GM12891 (cell line): ENCODE results near the gene UNC79.

ENCODE experiments used
- DNase-seq: peaks from one replicate; pipeline ENCODE4 v3.0.0; 2011; ENCODE audit warnings: low spot score; ENCODE audit not compliant: insufficient read length
- FAIRE-seq: peaks from 2 replicates; lab custom pipeline; 2011; peaks lifted over from hg19 to GRCh38; lab: Jason Lieb, UNC
- PAX5 ChIP-seq: IDR thresholded peaks from 2 replicates; pipeline ENCODE4 v1.6.1; 2011; ENCODE audit warnings: low read length, moderate library complexity, mild to moderate bottlenecking; ENCODE audit not compliant: insufficient read depth, severe bottlenecking
- POLR2A ChIP-seq: IDR thresholded peaks from 2 replicates; pipeline ENCODE4 v1.6.1; 2011; ENCODE audit warnings: low read depth, low read length, control low read depth
- POLR2AphosphoS5 ChIP-seq: IDR thresholded peaks from 2 replicates; pipeline ENCODE4 v1.6.1; 2011; ENCODE audit warnings: low read depth, low read length, control low read depth
- POU2F2 ChIP-seq: IDR thresholded peaks from 2 replicates; pipeline ENCODE4 v1.6.1; 2011; ENCODE audit warnings: low read depth, mild to moderate bottlenecking, control low read depth, low read length, moderate library complexity
- SPI1 ChIP-seq: IDR thresholded peaks from 2 replicates; pipeline ENCODE4 v1.6.1; 2011; ENCODE audit warnings: low read depth, low read length, control low read depth
- TAF1 ChIP-seq: IDR thresholded peaks from 2 replicates; pipeline ENCODE4 v1.6.1; 2011; ENCODE audit warnings: low read depth, low read length, control low read depth

The UNC79 gene

GRCh38 chr14:93709249-93709648, 278.5 kb downstream of the UNC79 start:
- no peak for TF ChIP-seq TAF1
- no peak for TF ChIP-seq POLR2AphosphoS5
- no peak for TF ChIP-seq POU2F2
- TF ChIP-seq PAX5, result no peak
- TF ChIP-seq POLR2A, result no peak
- no peak for TF ChIP-seq SPI1
- no peak for DNase-seq
- no peak for FAIRE-seq

- no peak for FAIRE-seq
- no peak for TF ChIP-seq PAX5
- no peak for TF ChIP-seq POU2F2
- TF ChIP-seq TAF1, result no peak
- TF ChIP-seq POLR2A, result no peak
- TF ChIP-seq SPI1, result no peak
- no peak for TF ChIP-seq POLR2AphosphoS5
Observed at GRCh38 chr14:93712079-93712837, 281.5 kb downstream of the UNC79 start.

GRCh38 chr14:93712838-93713724, 282.3 kb downstream of the UNC79 start:
- TF ChIP-seq PAX5, result no peak
- TF ChIP-seq POLR2A, result no peak
- no peak for TF ChIP-seq SPI1
- TF ChIP-seq POU2F2, result no peak
- no peak for TF ChIP-seq POLR2AphosphoS5
- no peak for DNase-seq
- FAIRE-seq, result no peak

More at GRCh38 chr14:93712079-93712837, 281.5 kb downstream of the UNC79 start:
- DNase-seq, result no peak

GRCh38 chr14:93713726-93714405, 283.1 kb downstream of the UNC79 start:
- DNase-seq, result no peak
- no peak for FAIRE-seq
- TF ChIP-seq SPI1, result no peak
- no peak for TF ChIP-seq POLR2A
- TF ChIP-seq TAF1, result no peak
- no peak for TF ChIP-seq POU2F2
- TF ChIP-seq PAX5, result no peak
- TF ChIP-seq POLR2AphosphoS5, result no peak

- FAIRE-seq, result no peak
- DNase-seq, result no peak
- no peak for TF ChIP-seq POLR2A
- no peak for TF ChIP-seq SPI1
- TF ChIP-seq POU2F2, result no peak
- no peak for TF ChIP-seq TAF1
- no peak for TF ChIP-seq PAX5
- TF ChIP-seq POLR2AphosphoS5, result no peak
Observed at GRCh38 chr14:93714605-93715004, 283.9 kb downstream of the UNC79 start.

- TF ChIP-seq POLR2A, result no peak
- TF ChIP-seq POLR2AphosphoS5, result no peak
- TF ChIP-seq TAF1, result no peak
- DNase-seq, result no peak
- FAIRE-seq, result no peak
Observed at GRCh38 chr14:93715279-93715927, 284.7 kb downstream of the UNC79 start.

GRCh38 chr14:93716002-93716745, 285.4 kb downstream of the UNC79 start:
- DNase-seq, result no peak
- TF ChIP-seq TAF1 (no peak), PAX5 (no peak)
- FAIRE-seq, result no peak

GRCh38 chr14:93716746-93717667, 286.3 kb downstream of the UNC79 start:
- TF ChIP-seq POLR2AphosphoS5, result no peak
- no peak for TF ChIP-seq SPI1
- no peak for TF ChIP-seq POLR2A
- TF ChIP-seq PAX5, result no peak
- no peak for TF ChIP-seq POU2F2
- FAIRE-seq, result no peak
- no peak for DNase-seq
